ENCODE results near the gene CEP72.

CEP72 gene

DNA sequence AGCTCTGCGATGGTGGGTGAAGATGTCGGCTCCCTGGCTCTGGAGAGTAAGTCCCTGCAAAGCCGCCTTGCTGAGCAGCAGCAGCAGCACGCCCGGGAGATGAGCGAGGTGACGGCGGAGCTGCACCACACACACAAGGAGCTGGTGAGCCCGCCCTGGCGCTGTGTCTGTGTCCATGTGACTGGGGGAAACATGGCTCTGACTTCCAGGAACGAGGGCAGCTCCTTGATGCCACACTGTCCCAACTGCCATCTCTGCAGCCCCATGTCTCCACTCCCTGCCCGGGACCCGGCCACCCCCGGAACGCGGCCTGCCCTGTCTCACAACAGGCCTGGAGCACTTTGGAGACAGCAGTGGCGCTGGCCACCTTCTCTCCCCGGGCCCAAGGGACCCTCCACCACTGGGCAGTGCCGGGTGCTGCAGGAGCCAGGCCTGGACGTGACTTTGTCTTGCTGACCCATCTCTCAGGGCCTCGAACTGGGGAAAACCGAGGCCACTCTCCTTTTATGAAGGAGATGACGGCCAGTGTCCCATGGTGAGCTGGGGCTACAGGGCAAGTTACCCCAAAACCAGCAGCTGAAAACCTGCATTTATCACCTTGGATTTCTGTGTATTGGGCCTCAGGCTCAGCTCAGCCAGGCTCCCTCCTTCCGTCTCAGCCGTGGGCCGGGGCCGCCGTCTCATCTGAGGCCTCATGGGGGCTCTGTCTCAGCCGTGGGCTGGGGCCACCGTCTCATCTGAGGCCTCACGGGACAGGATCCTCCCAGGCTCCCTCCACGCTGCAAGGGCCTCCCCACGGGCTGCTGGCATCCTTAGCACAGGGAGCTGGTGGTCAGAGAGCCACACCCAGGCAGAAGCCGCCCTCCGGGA, 28.6 kb downstream of the CEP72 start:
- DNase-seq = no peak

GRCh38 chr5:641331-641765, 29.2 kb downstream of the CEP72 start:
- DNase-seq = no peak

GRCh38 chr5:642481-642880, 30.3 kb downstream of the CEP72 start:
- DNase-seq = no peak

- no peak for DNase-seq
Measured at GRCh38 chr5:643351-643801, 31.2 kb downstream of the CEP72 start.

- no peak for DNase-seq
Measured at GRCh38 chr5:643811-644271, 31.7 kb downstream of the CEP72 start.

- no peak for DNase-seq
Measured at GRCh38 chr5:644509-644908, 32.4 kb downstream of the CEP72 start.

GRCh38 chr5:644971-645370, 32.8 kb downstream of the CEP72 start:
- no peak for DNase-seq

DNA sequence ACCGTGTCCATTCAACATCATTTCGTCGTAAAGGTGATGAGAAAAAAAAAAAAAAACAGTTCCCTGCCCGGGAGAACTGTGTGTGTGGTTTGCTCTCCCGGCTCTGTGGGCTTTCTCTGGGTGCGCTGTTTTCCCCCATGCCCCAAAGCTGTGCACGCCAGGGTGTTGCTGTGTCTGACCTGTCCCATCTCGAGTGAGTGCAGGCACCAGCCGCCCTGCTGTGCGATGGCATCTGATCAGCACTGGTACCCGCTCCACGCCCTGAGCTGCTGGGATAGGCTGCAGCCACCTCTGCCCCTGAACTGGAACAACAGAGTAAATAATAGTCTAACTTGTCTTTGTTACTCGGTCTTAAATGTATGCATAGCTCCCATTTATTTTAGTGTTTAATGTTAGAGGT, 33.3 kb downstream of the CEP72 start:
- no peak for DNase-seq

DNA sequence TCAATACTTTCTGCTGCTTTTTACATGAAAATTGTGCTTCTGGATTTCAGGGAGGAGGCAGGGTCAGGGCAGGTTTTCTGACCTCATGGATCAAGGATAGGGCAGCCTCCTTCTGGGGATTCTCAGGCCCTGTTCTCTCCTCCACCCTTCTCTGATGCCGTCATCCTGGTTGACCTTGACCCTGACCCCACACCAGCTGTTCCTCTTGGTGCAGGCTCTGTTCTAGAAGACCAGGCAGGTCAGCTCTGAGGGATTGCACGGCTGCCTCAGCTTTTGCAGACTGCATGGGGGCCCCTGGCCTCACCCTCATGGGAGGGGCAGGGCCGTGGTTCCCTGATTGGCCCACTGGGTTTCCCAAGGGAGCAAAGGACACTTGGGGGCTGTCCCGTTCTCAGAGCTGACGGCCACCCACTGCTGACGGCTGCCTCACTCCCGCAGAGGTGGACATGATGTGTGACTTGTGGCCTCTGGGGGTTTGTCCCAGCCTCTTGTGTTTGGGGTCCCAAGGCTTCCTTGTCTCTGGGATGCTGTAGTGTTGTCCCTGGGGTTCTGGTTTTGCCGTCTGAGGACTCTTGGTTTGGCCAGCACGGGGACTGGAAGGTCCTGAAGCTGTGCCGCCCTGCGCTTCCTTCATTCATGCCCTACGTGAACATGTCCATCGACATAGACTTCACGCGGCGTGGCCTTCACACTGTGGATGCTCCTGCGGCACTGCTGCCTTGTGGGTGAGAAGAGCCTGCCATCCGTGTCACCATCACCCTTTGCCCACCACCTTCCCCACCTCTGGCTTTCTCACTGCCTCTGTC, 34.5 kb downstream of the CEP72 start:
- DNase-seq = no peak

GRCh38 chr5:647311-647710, 35.2 kb downstream of the CEP72 start:
- DNase-seq = no peak

- no peak for DNase-seq
Measured at GRCh38 chr5:647727-648126, 35.6 kb downstream of the CEP72 start.

DNA sequence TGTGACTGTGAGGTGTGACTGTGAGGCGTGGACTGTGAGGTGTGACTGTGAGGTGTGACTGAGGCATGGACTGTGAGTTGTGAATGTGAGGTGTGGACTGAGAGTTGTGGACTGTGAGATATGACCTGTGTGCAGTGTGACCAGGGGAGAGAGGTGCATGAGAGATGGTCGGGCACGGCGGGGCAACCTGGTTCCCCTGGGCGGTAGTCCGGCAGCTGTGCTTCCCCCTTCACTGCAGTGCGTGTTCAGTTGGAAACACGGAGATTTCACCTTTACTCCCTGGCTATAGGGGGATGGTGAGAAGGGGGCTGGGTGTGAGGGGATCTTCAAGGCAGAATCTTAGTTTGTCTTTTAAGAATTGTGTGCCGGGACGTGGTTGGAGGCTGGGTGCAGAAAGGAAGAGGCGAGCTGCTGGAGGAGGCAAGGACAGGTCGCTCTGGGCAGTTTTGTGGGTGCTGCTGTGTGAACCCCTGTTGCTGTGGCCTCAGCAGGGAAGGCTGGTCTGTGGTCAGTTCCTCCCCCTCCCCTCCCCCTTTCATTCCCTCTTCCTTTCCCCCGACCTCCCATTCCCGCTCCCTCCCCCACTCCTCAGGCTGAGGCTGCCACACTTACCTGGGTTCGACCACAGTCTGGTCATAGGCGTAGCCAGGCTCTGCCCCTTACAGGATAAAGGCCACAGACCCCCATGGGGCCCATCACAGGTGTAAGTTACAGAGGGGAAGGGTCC, 39.3 kb downstream of the CEP72 start:
- DNase-seq = no peak

DNA sequence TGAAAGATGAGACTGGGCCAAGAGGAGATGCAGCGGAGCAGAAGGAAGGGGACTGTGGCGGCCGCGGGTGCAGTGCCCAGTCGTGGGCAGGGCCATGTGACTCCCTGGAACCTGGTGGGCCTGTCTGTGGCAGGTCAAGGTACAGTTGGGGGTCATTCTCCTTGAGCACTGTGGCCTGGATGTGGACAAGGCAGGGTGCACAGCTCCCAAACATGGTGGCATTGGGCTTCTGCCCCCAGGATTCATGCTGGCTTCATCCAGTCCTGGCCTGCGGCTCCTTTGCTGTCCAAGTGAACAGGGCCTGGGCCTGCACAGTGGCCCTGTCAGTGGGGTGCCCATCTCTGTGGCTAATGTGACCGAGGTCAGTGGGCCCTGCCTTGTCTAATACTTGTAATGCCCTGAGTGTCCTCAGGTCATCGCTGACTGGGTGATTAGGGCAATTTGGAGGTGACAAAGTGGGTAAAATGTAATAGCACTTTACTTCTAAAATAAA, 39.9 kb downstream of the CEP72 start:
- DNase-seq = no peak

DNA sequence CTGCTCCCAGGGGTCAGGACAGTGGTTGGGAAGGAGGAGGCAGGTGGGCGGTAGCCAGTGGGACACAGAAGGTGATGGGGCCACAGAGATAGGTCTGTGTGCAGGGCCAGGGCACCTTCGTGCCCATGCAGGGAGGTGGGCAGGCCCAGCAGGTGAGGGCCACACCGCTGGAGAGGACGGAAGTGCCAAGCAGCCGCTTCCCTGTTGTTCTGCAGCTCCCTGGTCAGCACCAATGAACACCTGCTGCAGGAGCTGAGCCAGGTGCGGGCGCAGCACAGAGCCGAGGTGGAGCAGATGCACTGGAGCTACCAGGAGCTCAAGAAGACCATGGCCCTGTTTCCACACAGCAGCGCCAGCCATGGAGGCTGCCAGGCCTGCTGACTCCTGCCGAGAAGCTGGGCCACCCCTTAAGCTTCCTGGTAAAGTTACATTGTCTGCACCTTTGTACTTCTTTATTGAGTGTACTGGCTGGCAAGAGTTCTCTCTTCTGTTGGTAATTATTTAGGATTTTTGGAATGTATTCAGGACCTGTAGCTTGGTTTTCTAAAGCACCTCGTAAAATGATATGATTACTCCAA, 40.7 kb downstream of the CEP72 start:
- no peak for DNase-seq

GRCh38 chr5:654071-654778, 42.1 kb downstream of the CEP72 start:
- no peak for DNase-seq

GRCh38 chr5:655406-655805, 43.3 kb downstream of the CEP72 start:
- DNase-seq = no peak

DNA sequence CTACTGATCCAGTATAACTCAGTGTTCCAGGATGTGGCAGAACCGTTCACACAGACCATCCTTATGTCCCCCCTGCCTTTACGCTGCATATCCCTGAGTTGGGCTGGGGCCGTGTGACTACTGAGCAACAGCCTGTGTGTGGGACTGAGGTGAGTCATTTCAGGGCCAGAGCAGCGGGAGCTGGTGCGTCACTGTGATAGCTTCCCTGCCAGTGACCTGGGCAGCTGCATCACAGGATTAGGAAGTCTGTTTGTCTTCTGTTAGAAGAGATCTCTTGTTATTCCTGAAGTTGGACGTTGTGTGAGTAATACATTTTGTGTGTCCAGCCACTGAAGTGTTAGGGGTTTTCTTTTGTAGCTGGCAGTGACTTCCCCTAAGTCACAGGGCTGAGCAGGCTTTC, 45.4 kb downstream of the CEP72 start:
- DNase-seq = peak; percentile 93

- no peak for DNase-seq
Measured at GRCh38 chr5:658103-658502, 46.0 kb downstream of the CEP72 start.

- no peak for DNase-seq
Measured at GRCh38 chr5:659496-660263, 47.5 kb downstream of the CEP72 start.

DNA sequence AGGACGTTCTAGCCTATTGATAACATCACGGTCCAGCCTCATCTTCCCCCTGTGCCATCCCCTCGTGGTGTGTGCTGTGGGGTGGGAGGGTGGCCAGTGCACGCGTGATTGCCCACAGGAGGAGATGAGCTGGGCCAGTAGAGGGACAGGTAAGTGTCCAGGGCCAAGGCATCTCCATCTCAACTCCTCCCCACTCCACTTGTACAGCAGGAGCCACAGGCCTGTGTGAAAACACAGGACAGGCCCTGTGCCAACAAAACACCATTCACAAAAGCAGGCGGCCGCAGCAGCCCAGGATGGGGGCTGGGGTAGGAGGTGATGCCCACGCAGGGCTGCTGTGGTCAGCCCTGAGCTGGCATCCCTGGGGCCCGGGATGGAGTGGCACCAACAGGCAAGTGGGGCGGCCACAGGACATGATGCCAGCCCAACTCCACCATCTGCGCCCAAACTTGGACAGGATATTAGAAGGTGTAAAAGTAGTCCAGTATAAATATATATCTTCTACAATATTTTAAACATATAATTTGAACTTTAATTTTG, 48.4 kb downstream of the CEP72 start:
- DNase-seq = no peak

Measured in HCEC 1CT (cell line).